Measurements from ENCODE around the gene VEGFD.

VEGFD gene

GRCh38 chrX:15349046-15349445 lies 35.2 kb downstream of the VEGFD start:
- peak; percentile 47 for DNase-seq (ENCODE audit: low read depth)

GRCh38 chrX:15345976-15346375 lies 38.2 kb downstream of the VEGFD start:
- no peak for TF ChIP-seq CTCF (IDR thresholded peaks at IDR 0.05; ENCODE audit: low read depth, low read length, missing control alignments)
- H3K4me3 ChIP-seq (ENCODE audit: low read depth, low read length) = no peak overlapping the region
- in situ Hi-C loops (cut with HindIII; ENCODE audit: low sequenced_read_pairs) = no loop called here
- no peak for DNase-seq (ENCODE audit: low read depth)

More at GRCh38 chrX:15349046-15349445, 35.2 kb downstream of the VEGFD start:
- no peak overlapping the region for H3K4me3 ChIP-seq (ENCODE audit: low read depth, low read length)
- peak; percentile 53 for TF ChIP-seq CTCF (IDR thresholded peaks at IDR 0.05; ENCODE audit: low read depth, low read length, missing control alignments)
- in situ Hi-C loops (cut with HindIII; ENCODE audit: low sequenced_read_pairs) = no loop called here

- no peak for DNase-seq (ENCODE audit: low read depth)
- no peak overlapping the region for H3K4me3 ChIP-seq (ENCODE audit: low read depth, low read length)
- TF ChIP-seq CTCF (IDR thresholded peaks at IDR 0.05; ENCODE audit: low read depth, low read length, missing control alignments) = no peak
- in situ Hi-C loops (cut with HindIII; ENCODE audit: low sequenced_read_pairs) = no loop called here
These were observed 40.1 kb downstream of the VEGFD start for GRCh38 chrX:15344106-15344505.

GRCh38 chrX:15343075-15343476 lies 41.1 kb downstream of the VEGFD start:
- no peak for TF ChIP-seq CTCF (IDR thresholded peaks at IDR 0.05; ENCODE audit: low read depth, low read length, missing control alignments)
- in situ Hi-C loops (cut with HindIII; ENCODE audit: low sequenced_read_pairs) = no loop called here
- H3K4me3 ChIP-seq (ENCODE audit: low read depth, low read length) = no peak overlapping the region
- no peak for DNase-seq (ENCODE audit: low read depth)

- no peak for TF ChIP-seq CTCF (IDR thresholded peaks at IDR 0.05; ENCODE audit: low read depth, low read length, missing control alignments)
- in situ Hi-C loops (cut with HindIII; ENCODE audit: low sequenced_read_pairs) = no loop called here
- no peak overlapping the region for H3K4me3 ChIP-seq (ENCODE audit: low read depth, low read length)
- DNase-seq (ENCODE audit: low read depth) = no peak
These were observed 43.3 kb downstream of the VEGFD start for GRCh38 chrX:15340867-15341266.

GRCh38 chrX:15336023-15336413 lies 48.2 kb downstream of the VEGFD start:
- in situ Hi-C loops (cut with HindIII; ENCODE audit: low sequenced_read_pairs) = no loop called here
- TF ChIP-seq CTCF (IDR thresholded peaks at IDR 0.05; ENCODE audit: low read depth, low read length, missing control alignments) = no peak
- peak overlapping the region; percentile 76 for H3K4me3 ChIP-seq (ENCODE audit: low read depth, low read length)
- peak; percentile 2 for DNase-seq (ENCODE audit: low read depth)

All from astrocyte of the cerebellum (primary cell).